Ovary (tissue), 3 donors: ENCODE measurements around the gene NES.

Source experiments
- CTCF ChIP-seq, 3 donors: fragments of 450-650 bp in 2 of 3; fragments of 200-600 bp in 1 of 3; IDR thresholded peaks; one replicate each; pipeline versions ENCODE4 v1.5.1 to v1.8.0; 2016 to 2022; ENCODE audit warnings: antibody characterized with exemption in 3 of 3, mild to moderate bottlenecking in 1 of 3
- EP300 ChIP-seq: sonication (generic); formaldehyde crosslinking; IDR thresholded peaks from one replicate; pipeline ENCODE4 v1.6.1; 2017; ENCODE audit warnings: antibody characterized with exemption
- donor health status: DM: no; HTN: no; CAD: no.

GRCh38 chr1:156652992-156653355 lies 24.2 kb downstream of the NES start:
- no peak for TF ChIP-seq CTCF (IDR thresholded peaks at IDR 0.05)
- no peak for TF ChIP-seq EP300
